K562 (cell line): ENCODE measurements around the gene MMAB. TPM values are rescaled to one million over a fixed set of nuclear protein-coding genes. Genes with fewer than 3 reads are reported as not detected.

Source experiments
- ARHGAP35 ChIP-seq: fragments of 450-650 bp; IDR thresholded peaks from 2 replicates; pipeline ENCODE4 v1.6.1; 2018; ENCODE audit not compliant: partially characterized antibody
- BMI1 ChIP-seq: fragments of 150-350 bp; IDR thresholded peaks from 2 replicates; pipeline ENCODE4 v1.6.1; 2014; ENCODE audit warnings: low read length
- CBFA2T3 ChIP-seq: fragments of 450-650 bp; IDR thresholded peaks from 2 replicates; pipeline ENCODE4 v1.6.1; 2017
- ETV1 ChIP-seq: fragments of 450-650 bp; conservative IDR thresholded peaks from 2 replicates; pipeline ENCODE4 v1.6.1; 2016; ENCODE audit warnings: missing genetic modification characterization, control low read depth, low read depth, missing compliant biosample characterization
- EWSR1 ChIP-seq: fragments of 450-650 bp; IDR thresholded peaks from 2 replicates; pipeline ENCODE4 v1.6.1; 2018; ENCODE audit warnings: borderline replicate concordance, mild to moderate bottlenecking, low read depth, moderate library complexity; ENCODE audit not compliant: partially characterized antibody
- FOXP1 ChIP-seq: sonication (generic); formaldehyde crosslinking; IDR thresholded peaks from 2 replicates; pipeline ENCODE4 v1.8.0; 2022; ENCODE audit warnings: mild to moderate bottlenecking, missing genetic modification reagents
- HNRNPL ChIP-seq: fragments of 200-400 bp; formaldehyde crosslinking; IDR thresholded peaks from 2 replicates; pipeline ENCODE4 v1.6.1; 2017; ENCODE audit warnings: low read depth, mild to moderate bottlenecking, low read length
- KDM2B ChIP-seq: fragments of 250-450 bp; sonication (Bioruptor Pico); IDR thresholded peaks from 2 replicates; pipeline ENCODE4 v1.8.0; 2021; ENCODE audit warnings: mild to moderate bottlenecking, moderate library complexity
- PCBP1 ChIP-seq: fragments of 200-400 bp; formaldehyde crosslinking; IDR thresholded peaks from 2 replicates; pipeline ENCODE4 v1.6.1; 2018; ENCODE audit warnings: mild to moderate bottlenecking, low read depth, low read length; ENCODE audit not compliant: poor library complexity, severe bottlenecking
- SRSF9 ChIP-seq: fragments of 200-400 bp; formaldehyde crosslinking; IDR thresholded peaks from 2 replicates; pipeline ENCODE4 v1.6.1; 2017; ENCODE audit warnings: low read depth, low read length, borderline replicate concordance
- ZNF778 ChIP-seq: fragments of 450-650 bp; formaldehyde crosslinking; IDR thresholded peaks from 2 replicates; pipeline ENCODE4 v1.4.0; 2020; ENCODE audit warnings: mild to moderate bottlenecking, moderate library complexity
- polyA plus RNA-seq, 8 experiments: library from polyadenylated mRNA; depleted of rRNA in 4 of 8; stranded (reverse) in 5 of 8; unstranded in 3 of 8; fragments of >200 nt; fragmentation: Nextera tagmentation in 2 of 8; fragmentation: Illumina TruSeq in 1 of 8; extraction: Ambion mirVana in 2 of 8; extraction: Trizol in 1 of 8; gene quantifications; 2 replicates each; pipeline versions ENCODE4 v1.2.1 to v1.2.3, GENCODE V29; 2011 to 2014; ENCODE audit warnings: inconsistent platforms in 1 of 8, missing spikeins in 1 of 8
- total RNA-seq, 7 experiments: library from RNA; depleted of rRNA in 6 of 7; stranded (reverse); fragments of >200 nt in 6 of 7; fragmentation: Illumina TruSeq in 2 of 7; extraction: Trizol in 2 of 7; gene quantifications; 2 replicates each; pipeline versions ENCODE4 v1.2.1 to v1.2.3, GENCODE V29; 2011 to 2021; ENCODE audit warnings: low replicate concordance in 1 of 7
- TF ChIP-seq, protein P1 (sequence below), 2 experiments: fragments of 450-650 bp; IDR thresholded peaks; 2 replicates each; pipeline ENCODE4 v1.6.1; 2018; ENCODE audit warnings: mild to moderate bottlenecking in 2 of 2, low read depth in 1 of 2; ENCODE audit not compliant: partially characterized antibody in 2 of 2
- TF ChIP-seq, protein P2 (sequence below): sonication (generic); formaldehyde crosslinking; IDR thresholded peaks from 2 replicates; pipeline ENCODE4 v1.8.0; 2022; ENCODE audit warnings: mild to moderate bottlenecking, missing genetic modification reagents
- TF ChIP-seq, protein P3 (sequence below): fragments of 200-800 bp; sonication (Bioruptor generic); IDR thresholded peaks from 2 replicates; pipeline ENCODE4 v1.6.1; 2017; ENCODE audit warnings: missing genetic modification characterization, missing compliant biosample characterization

Gene MMAB
- total and polyA plus RNA-seq, 9 of the 15 experiments (the other 6 are each of a cell fraction or from before 2014, with no cell fraction given): 9.5 to 76.1 (median 46.2) TPM

DNA sequence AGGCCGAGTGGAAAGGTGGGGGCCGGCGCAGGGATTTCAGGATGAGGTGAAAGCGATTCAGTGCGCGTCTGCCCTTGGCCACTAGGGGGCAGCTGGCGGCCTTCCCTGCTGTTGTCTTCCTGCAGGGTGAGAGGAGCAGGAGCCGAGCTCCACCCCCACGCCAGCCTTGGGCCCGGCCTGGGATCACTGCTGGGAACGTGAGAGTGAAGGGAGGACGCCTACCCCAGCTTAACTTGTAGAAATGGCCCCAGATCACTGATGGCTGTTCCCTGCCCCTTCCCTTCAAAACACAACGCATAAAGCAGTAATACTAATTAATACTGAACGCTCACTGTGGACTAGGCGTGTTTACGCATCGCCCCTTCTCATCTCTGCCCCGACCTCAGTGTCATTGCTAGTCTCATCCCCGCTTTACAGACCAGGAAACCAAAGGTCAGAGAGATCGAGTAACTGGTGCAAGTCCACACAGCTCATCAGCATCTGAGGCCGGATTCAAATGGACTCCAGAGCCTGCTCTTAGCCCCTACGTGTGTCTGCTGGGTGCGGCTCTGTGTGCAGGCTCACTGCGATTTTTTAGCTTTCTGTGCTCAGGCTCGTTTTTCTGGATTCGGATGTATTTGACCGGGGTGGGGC lies 24.6 kb upstream of the MMAB start (continued):
- no peak for TF ChIP-seq SRSF9
- no peak for TF ChIP-seq KDM2B (CRISPR knock-in tag)
- no peak for TF ChIP-seq PCBP1
- TF ChIP-seq FOXP1 (CRISPR knock-in tag): no peak
- TF ChIP-seq BMI1: no peak
- no peak for TF ChIP-seq CBFA2T3
- TF ChIP-seq, protein P1, sequence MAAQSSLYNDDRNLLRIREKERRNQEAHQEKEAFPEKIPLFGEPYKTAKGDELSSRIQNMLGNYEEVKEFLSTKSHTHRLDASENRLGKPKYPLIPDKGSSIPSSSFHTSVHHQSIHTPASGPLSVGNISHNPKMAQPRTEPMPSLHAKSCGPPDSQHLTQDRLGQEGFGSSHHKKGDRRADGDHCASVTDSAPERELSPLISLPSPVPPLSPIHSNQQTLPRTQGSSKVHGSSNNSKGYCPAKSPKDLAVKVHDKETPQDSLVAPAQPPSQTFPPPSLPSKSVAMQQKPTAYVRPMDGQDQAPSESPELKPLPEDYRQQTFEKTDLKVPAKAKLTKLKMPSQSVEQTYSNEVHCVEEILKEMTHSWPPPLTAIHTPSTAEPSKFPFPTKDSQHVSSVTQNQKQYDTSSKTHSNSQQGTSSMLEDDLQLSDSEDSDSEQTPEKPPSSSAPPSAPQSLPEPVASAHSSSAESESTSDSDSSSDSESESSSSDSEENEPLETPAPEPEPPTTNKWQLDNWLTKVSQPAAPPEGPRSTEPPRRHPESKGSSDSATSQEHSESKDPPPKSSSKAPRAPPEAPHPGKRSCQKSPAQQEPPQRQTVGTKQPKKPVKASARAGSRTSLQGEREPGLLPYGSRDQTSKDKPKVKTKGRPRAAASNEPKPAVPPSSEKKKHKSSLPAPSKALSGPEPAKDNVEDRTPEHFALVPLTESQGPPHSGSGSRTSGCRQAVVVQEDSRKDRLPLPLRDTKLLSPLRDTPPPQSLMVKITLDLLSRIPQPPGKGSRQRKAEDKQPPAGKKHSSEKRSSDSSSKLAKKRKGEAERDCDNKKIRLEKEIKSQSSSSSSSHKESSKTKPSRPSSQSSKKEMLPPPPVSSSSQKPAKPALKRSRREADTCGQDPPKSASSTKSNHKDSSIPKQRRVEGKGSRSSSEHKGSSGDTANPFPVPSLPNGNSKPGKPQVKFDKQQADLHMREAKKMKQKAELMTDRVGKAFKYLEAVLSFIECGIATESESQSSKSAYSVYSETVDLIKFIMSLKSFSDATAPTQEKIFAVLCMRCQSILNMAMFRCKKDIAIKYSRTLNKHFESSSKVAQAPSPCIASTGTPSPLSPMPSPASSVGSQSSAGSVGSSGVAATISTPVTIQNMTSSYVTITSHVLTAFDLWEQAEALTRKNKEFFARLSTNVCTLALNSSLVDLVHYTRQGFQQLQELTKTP (IDR thresholded peaks at IDR 0.05; ENCODE audit: low read depth in 1 of 2, partially characterized antibody in 2 of 2): no peak
- no peak for TF ChIP-seq EWSR1
- TF ChIP-seq, protein P2, sequence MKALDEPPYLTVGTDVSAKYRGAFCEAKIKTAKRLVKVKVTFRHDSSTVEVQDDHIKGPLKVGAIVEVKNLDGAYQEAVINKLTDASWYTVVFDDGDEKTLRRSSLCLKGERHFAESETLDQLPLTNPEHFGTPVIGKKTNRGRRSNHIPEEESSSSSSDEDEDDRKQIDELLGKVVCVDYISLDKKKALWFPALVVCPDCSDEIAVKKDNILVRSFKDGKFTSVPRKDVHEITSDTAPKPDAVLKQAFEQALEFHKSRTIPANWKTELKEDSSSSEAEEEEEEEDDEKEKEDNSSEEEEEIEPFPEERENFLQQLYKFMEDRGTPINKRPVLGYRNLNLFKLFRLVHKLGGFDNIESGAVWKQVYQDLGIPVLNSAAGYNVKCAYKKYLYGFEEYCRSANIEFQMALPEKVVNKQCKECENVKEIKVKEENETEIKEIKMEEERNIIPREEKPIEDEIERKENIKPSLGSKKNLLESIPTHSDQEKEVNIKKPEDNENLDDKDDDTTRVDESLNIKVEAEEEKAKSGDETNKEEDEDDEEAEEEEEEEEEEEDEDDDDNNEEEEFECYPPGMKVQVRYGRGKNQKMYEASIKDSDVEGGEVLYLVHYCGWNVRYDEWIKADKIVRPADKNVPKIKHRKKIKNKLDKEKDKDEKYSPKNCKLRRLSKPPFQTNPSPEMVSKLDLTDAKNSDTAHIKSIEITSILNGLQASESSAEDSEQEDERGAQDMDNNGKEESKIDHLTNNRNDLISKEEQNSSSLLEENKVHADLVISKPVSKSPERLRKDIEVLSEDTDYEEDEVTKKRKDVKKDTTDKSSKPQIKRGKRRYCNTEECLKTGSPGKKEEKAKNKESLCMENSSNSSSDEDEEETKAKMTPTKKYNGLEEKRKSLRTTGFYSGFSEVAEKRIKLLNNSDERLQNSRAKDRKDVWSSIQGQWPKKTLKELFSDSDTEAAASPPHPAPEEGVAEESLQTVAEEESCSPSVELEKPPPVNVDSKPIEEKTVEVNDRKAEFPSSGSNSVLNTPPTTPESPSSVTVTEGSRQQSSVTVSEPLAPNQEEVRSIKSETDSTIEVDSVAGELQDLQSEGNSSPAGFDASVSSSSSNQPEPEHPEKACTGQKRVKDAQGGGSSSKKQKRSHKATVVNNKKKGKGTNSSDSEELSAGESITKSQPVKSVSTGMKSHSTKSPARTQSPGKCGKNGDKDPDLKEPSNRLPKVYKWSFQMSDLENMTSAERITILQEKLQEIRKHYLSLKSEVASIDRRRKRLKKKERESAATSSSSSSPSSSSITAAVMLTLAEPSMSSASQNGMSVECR: no peak
- TF ChIP-seq HNRNPL: no peak
- TF ChIP-seq ZNF778: no peak
- no peak for TF ChIP-seq ETV1 (tag)
- TF ChIP-seq, protein P3, sequence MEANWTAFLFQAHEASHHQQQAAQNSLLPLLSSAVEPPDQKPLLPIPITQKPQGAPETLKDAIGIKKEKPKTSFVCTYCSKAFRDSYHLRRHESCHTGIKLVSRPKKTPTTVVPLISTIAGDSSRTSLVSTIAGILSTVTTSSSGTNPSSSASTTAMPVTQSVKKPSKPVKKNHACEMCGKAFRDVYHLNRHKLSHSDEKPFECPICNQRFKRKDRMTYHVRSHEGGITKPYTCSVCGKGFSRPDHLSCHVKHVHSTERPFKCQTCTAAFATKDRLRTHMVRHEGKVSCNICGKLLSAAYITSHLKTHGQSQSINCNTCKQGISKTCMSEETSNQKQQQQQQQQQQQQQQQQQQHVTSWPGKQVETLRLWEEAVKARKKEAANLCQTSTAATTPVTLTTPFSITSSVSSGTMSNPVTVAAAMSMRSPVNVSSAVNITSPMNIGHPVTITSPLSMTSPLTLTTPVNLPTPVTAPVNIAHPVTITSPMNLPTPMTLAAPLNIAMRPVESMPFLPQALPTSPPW (CRISPR knock-in tag): peak; percentile 38
- TF ChIP-seq ARHGAP35: no peak
